HL-60 (cell line): Measurements from ENCODE around the gene RAP1GAP2.

ENCODE experiments used
- DNase-seq, 2 experiments: peaks; one replicate each; pipeline ENCODE4 v3.0.0-alpha.2; 2010 to 2020; ENCODE audit warnings: low read depth in 1 of 2, low spot score in 1 of 2
- H3K27ac ChIP-seq: fragments of 250-450 bp; sonication (Bioruptor Pico); replicated peaks from 2 replicates; pipeline ENCODE4 v1.5.1; 2020; ENCODE audit warnings: mild to moderate bottlenecking, moderate library complexity
- H3K27me3 ChIP-seq: fragments of 250-450 bp; sonication (Bioruptor Pico); 2 replicates; pipeline ENCODE4 v1.5.1; 2021; ENCODE audit warnings: mild to moderate bottlenecking, moderate library complexity; ENCODE audit not compliant: insufficient read depth, poor library complexity, severe bottlenecking
- H3K4me3 ChIP-seq: replicated peaks from 2 replicates; pipeline ENCODE4 v1.5.1; 2011; ENCODE audit warnings: mild to moderate bottlenecking, control low read depth, low read length; ENCODE audit not compliant: insufficient read depth
- GABPA ChIP-seq: IDR thresholded peaks from 2 replicates; pipeline ENCODE4 v1.6.1; 2012; ENCODE audit warnings: low read depth
- POLR2AphosphoS5 ChIP-seq: IDR thresholded peaks from 2 replicates; pipeline ENCODE4 v1.6.1; 2012; ENCODE audit warnings: low read depth
- REST ChIP-seq: IDR thresholded peaks from 2 replicates; pipeline ENCODE4 v1.6.1; 2012; ENCODE audit warnings: low read depth; ENCODE audit not compliant: insufficient replicate concordance
- SPI1 ChIP-seq: IDR thresholded peaks from 2 replicates; pipeline ENCODE4 v1.6.1; 2012; ENCODE audit warnings: low read depth, mild to moderate bottlenecking, borderline replicate concordance
- TF ChIP-seq, protein P1 (sequence below): IDR thresholded peaks from one replicate; pipeline ENCODE4 v1.5.1; 2011; ENCODE audit warnings: low read length, control low read depth, inconsistent platforms; ENCODE audit not compliant: insufficient read depth

Gene RAP1GAP2

DNA sequence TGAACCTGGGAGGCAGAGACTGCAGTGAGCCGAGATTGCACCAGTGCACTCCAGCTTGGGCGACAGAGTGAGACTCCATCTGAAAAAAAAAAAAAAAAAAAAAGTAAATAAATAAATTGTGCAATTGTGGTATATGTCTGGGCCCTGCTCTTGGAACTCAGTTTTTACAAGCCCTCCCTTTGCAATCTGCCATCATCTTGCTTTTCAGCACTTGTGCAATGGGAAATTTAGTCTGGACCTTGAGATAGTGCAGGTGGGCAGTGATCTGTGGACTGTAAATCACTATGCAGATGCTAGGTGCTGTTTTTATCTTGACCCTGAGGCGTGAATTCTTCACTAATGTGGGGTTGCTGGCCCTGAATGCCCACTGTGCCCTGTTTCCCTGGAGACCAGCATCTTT is 6.5 kb upstream of the RAP1GAP2 start:
- H3K27me3 ChIP-seq, result no peaks in the 10 kb centered on the region
- H3K27ac ChIP-seq, result no peak overlapping the region; the same call in 1 of the 2 replicates
- DNase-seq, result no peak
- no peak overlapping the region for H3K4me3 ChIP-seq
- TF ChIP-seq SPI1, result no peak
- no peak for TF ChIP-seq POLR2AphosphoS5
- no peak for TF ChIP-seq REST
- TF ChIP-seq GABPA, result no peak
- TF ChIP-seq, protein P1, sequence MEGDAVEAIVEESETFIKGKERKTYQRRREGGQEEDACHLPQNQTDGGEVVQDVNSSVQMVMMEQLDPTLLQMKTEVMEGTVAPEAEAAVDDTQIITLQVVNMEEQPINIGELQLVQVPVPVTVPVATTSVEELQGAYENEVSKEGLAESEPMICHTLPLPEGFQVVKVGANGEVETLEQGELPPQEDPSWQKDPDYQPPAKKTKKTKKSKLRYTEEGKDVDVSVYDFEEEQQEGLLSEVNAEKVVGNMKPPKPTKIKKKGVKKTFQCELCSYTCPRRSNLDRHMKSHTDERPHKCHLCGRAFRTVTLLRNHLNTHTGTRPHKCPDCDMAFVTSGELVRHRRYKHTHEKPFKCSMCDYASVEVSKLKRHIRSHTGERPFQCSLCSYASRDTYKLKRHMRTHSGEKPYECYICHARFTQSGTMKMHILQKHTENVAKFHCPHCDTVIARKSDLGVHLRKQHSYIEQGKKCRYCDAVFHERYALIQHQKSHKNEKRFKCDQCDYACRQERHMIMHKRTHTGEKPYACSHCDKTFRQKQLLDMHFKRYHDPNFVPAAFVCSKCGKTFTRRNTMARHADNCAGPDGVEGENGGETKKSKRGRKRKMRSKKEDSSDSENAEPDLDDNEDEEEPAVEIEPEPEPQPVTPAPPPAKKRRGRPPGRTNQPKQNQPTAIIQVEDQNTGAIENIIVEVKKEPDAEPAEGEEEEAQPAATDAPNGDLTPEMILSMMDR, result no peak

GRCh38 chr17:2792366-2793169 is 3.7 kb upstream of the RAP1GAP2 start:
- no peak for TF ChIP-seq SPI1
- TF ChIP-seq POLR2AphosphoS5, result no peak
- no peak for TF ChIP-seq GABPA
- no peak for TF ChIP-seq REST
- TF ChIP-seq, protein P1, result no peak
- Histone ChIP-seq H3K27ac (peak overlapping the region; percentile 63), H3K27me3 (no peaks in the 10 kb centered on the region), H3K4me3 (no peak overlapping the region)
- no peak for DNase-seq

DNA sequence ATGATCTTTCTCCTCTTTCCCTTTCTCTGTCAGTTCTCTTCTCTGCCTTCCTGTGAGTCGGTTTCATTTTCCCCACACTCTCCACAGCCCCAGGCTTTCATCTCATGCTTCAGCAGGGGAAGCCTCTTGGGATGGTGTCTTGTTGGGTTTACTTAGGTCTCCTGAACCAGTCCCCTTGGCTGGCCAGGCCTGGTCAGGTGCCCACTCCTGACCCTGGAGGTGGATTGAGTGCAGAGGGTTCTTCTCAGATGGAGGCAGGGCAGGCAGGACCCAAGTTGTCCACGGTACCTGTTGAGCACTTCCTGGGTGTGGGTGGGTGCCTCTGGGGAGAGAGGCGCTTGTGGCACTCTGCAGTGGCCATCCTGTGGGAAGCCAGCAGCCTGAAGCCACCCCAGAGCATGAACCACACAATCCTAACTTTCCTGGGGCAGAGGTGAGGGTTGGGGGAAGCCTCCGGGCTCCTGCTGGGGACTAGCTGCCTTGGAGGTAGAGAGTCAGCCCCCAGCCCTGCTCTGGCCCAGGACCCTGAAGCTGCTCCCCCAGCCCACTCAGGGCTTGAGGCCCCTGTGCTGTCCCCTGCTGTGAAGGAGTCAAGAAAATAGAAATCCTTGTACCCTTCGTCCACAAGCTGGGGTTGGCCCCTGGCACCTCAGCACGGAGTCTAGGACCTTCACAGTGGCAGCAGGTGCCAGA is 2.0 kb upstream of the RAP1GAP2 start:
- no peak for TF ChIP-seq SPI1
- no peak for TF ChIP-seq POLR2AphosphoS5
- no peak for TF ChIP-seq GABPA
- TF ChIP-seq, protein P1, result no peak
- no peak for TF ChIP-seq REST
- no peak overlapping the region for H3K4me3 ChIP-seq
- peak overlapping the region; percentile 34 for H3K27ac ChIP-seq
- H3K27me3 ChIP-seq, result no peaks in the 10 kb centered on the region
- no peak for DNase-seq
